H54 (cell line): ENCODE data around the gene PTGES2.
A peak's percentile ranks its signal among the peaks of the same experiment; 100 is the strongest.

Source experiments
- DNase-seq: peaks from one replicate; pipeline ENCODE4 v3.0.0; 2011; ENCODE audit warnings: low spot score, mixed read lengths; ENCODE audit not compliant: insufficient read length
- FAIRE-seq: peaks from 3 replicates; lab custom pipeline; 2011; peaks lifted over from hg19 to GRCh38; lab: Jason Lieb, UNC
- POLR2A ChIP-seq: IDR thresholded peaks from 2 replicates; pipeline ENCODE4 v1.6.1; 2011; ENCODE audit warnings: low read depth, mild to moderate bottlenecking, low read length

PTGES2 gene

GRCh38 chr9:128161215-128161902 lies 33.8 kb upstream of the PTGES2 start:
- DNase-seq (no peak), FAIRE-seq (no peak)
- no peak for TF ChIP-seq POLR2A

- DNase-seq (peak; percentile 71), FAIRE-seq (no peak)
- no peak for TF ChIP-seq POLR2A
These were observed 33.1 kb upstream of the PTGES2 start for GRCh38 chr9:128160603-128160987.

- TF ChIP-seq POLR2A: peak; percentile 86
- peak; percentile 98 for DNase-seq
- FAIRE-seq: no peak
These were observed 32.5 kb upstream of the PTGES2 start, which contains the start of gene BBLN for GRCh38 chr9:128159784-128160602. Gene BBLN, plus strand, starts transcription at chr9:128160265. Its CDS starts 143 bp downstream, at chr9:128160408.

- TF ChIP-seq POLR2A: no peak
- DNase-seq (no peak), FAIRE-seq (no peak)
These were observed 31.9 kb upstream of the PTGES2 start for GRCh38 chr9:128159522-128159783.

GRCh38 chr9:128155736-128156500 lies 28.4 kb upstream of the PTGES2 start:
- no peak for DNase-seq
- TF ChIP-seq POLR2A: no peak

GRCh38 chr9:128153947-128154695 lies 26.6 kb upstream of the PTGES2 start:
- FAIRE-seq: no peak
- no peak for DNase-seq
- TF ChIP-seq POLR2A: no peak

More at GRCh38 chr9:128155736-128156500, 28.4 kb upstream of the PTGES2 start:
- FAIRE-seq: no peak

GRCh38 chr9:128153060-128153946 lies 25.8 kb upstream of the PTGES2 start:
- FAIRE-seq: no peak
- no peak for DNase-seq
- TF ChIP-seq POLR2A: no peak

GRCh38 chr9:128152133-128153059 lies 24.9 kb upstream of the PTGES2 start:
- FAIRE-seq: no peak
- DNase-seq: no peak
- TF ChIP-seq POLR2A: no peak

- DNase-seq (no peak), FAIRE-seq (no peak)
- TF ChIP-seq POLR2A: no peak
These were observed 24.0 kb upstream of the PTGES2 start for GRCh38 chr9:128151309-128152132.

- no peak for DNase-seq
These were observed 23.2 kb upstream of the PTGES2 start for GRCh38 chr9:128150594-128151308.

More at GRCh38 chr9:128150594-128151308, 23.2 kb upstream of the PTGES2 start:
- no peak for TF ChIP-seq POLR2A
- FAIRE-seq: no peak
